Liver (tissue), 9 donors: ENCODE results near the gene SNX5. TPM values are rescaled to one million over a fixed set of nuclear protein-coding genes. Genes with fewer than 3 reads are reported as not detected.

Experiments
- DNase-seq: peaks from one replicate; pipeline ENCODE4 v3.0.0-alpha.2; 2017; ENCODE audit warnings: low spot score
- H3K27ac ChIP-seq, 2 donors: one replicate each; pipeline ENCODE4 v1.7.0; 2013; ENCODE audit warnings: inconsistent platforms in 2 of 2, low read length in 2 of 2, control low read depth in 1 of 2, low read depth in 1 of 2, mild to moderate bottlenecking in 1 of 2
- H3K27me3 ChIP-seq, 4 donors: one replicate each; pipeline versions ENCODE4 v1.6.1 to v1.7.0; 2013; ENCODE audit warnings: low read length in 3 of 4, inconsistent platforms in 1 of 4, mild to moderate bottlenecking in 1 of 4, moderate library complexity in 1 of 4; ENCODE audit not compliant: control insufficient read depth in 4 of 4, insufficient read depth in 4 of 4
- H3K36me3 ChIP-seq, 4 donors: one replicate each; pipeline versions ENCODE4 v1.6.1 to v1.7.0; 2013; ENCODE audit warnings: low read length in 3 of 4, mild to moderate bottlenecking in 3 of 4, low read depth in 1 of 4, moderate library complexity in 1 of 4; ENCODE audit not compliant: control insufficient read depth in 4 of 4, insufficient read depth in 3 of 4
- H3K4me1 ChIP-seq, 4 donors: one replicate each; pipeline versions ENCODE4 v1.6.1 to v1.7.0; 2013; ENCODE audit warnings: low read length in 3 of 4, mild to moderate bottlenecking in 3 of 4, moderate library complexity in 1 of 4; ENCODE audit not compliant: control insufficient read depth in 4 of 4, insufficient read depth in 4 of 4
- H3K4me3 ChIP-seq, 3 donors: one replicate each; pipeline versions ENCODE4 v1.6.1 to v1.7.0; 2013; ENCODE audit warnings: low read length in 3 of 3, control low read depth in 1 of 3, low read depth in 1 of 3, mild to moderate bottlenecking in 1 of 3
- H3K9ac ChIP-seq, 2 donors: one replicate each; pipeline ENCODE4 v1.7.0; 2013; ENCODE audit warnings: low read length in 2 of 2, mild to moderate bottlenecking in 2 of 2, moderate library complexity in 2 of 2, control low read depth in 1 of 2, low read depth in 1 of 2
- H3K9me3 ChIP-seq, 4 donors: one replicate each; pipeline versions ENCODE4 v1.6.1 to v1.7.0; 2013; ENCODE audit warnings: low read length in 3 of 4; ENCODE audit not compliant: control insufficient read depth in 4 of 4
- EGR1 ChIP-seq, 2 donors: IDR thresholded peaks; 2 replicates each; pipeline ENCODE4 v1.6.1; 2016 to 2018; ENCODE audit warnings: antibody characterized with exemption in 2 of 2, low read depth in 2 of 2
- FOXA1 ChIP-seq: IDR thresholded peaks from 2 replicates; pipeline ENCODE4 v1.6.1; 2016; ENCODE audit warnings: antibody characterized with exemption
- FOXA2 ChIP-seq: IDR thresholded peaks from 2 replicates; pipeline ENCODE4 v1.6.1; 2016; ENCODE audit warnings: antibody characterized with exemption
- GABPA ChIP-seq, 2 donors: IDR thresholded peaks in 1 of 2; conservative IDR thresholded peaks in 1 of 2; 2 replicates each; pipeline ENCODE4 v1.6.1; 2016; ENCODE audit warnings: antibody characterized with exemption in 2 of 2, mild to moderate bottlenecking in 1 of 2, moderate library complexity in 1 of 2
- HNF4G ChIP-seq: IDR thresholded peaks from 2 replicates; pipeline ENCODE4 v1.6.1; 2016; ENCODE audit warnings: antibody characterized with exemption
- NR2F2 ChIP-seq: IDR thresholded peaks from 2 replicates; pipeline ENCODE4 v1.6.1; 2016; ENCODE audit warnings: antibody characterized with exemption
- RAD21 ChIP-seq, 2 donors: IDR thresholded peaks; 2 replicates each; pipeline ENCODE4 v1.6.1; 2016; ENCODE audit warnings: antibody characterized with exemption in 2 of 2, mild to moderate bottlenecking in 2 of 2
- RXRA ChIP-seq, 2 donors: IDR thresholded peaks; 2 replicates each; pipeline ENCODE4 v1.6.1; 2017 to 2018; ENCODE audit warnings: antibody characterized with exemption in 2 of 2, mild to moderate bottlenecking in 1 of 2
- SP1 ChIP-seq: IDR thresholded peaks from 2 replicates; pipeline ENCODE4 v1.6.1; 2018; ENCODE audit warnings: antibody characterized with exemption, mild to moderate bottlenecking
- TAF1 ChIP-seq: conservative IDR thresholded peaks from 2 replicates; pipeline ENCODE4 v1.6.1; 2016; ENCODE audit warnings: antibody characterized with exemption, mild to moderate bottlenecking
- YY1 ChIP-seq: IDR thresholded peaks from 2 replicates; pipeline ENCODE4 v1.6.1; 2016; ENCODE audit warnings: antibody characterized with exemption, mild to moderate bottlenecking
- WGBS: extraction: QIAGEN DNeasy Blood & Tissue Kit; methylation state at CpG from one replicate; pipeline ENCODE4 v1.1.7; 2013; 5-methylcytosine and 5-hydroxymethylcytosine counted together
- polyA plus RNA-seq, 2 donors: library from polyadenylated mRNA; stranded (reverse) in 1 of 2; unstranded in 1 of 2; fragments of 200-250 nt in 1 of 2; fragments of >200 nt in 1 of 2; fragmentation: Nextera tagmentation in 1 of 2; extraction: Ambion mirVana in 1 of 2; gene quantifications; one replicate each; pipeline versions ENCODE4 v1.2.1 to v1.2.3, GENCODE V29; 2013 to 2015
- total RNA-seq, 2 donors: library from RNA; depleted of rRNA; stranded (reverse); fragments of >200 nt; gene quantifications; one replicate each; pipeline ENCODE4 v1.2.3, GENCODE V29; 2014
- TF ChIP-seq, protein P1 (sequence below): IDR thresholded peaks from 2 replicates; pipeline ENCODE4 v1.6.1; 2016; ENCODE audit warnings: antibody characterized with exemption, mild to moderate bottlenecking
- TF ChIP-seq, protein P2 (sequence below): IDR thresholded peaks from 2 replicates; pipeline ENCODE4 v1.6.1; 2016; ENCODE audit warnings: antibody characterized with exemption
- TF ChIP-seq, protein P3 (sequence below): IDR thresholded peaks from 2 replicates; pipeline ENCODE4 v1.6.1; 2016; ENCODE audit warnings: antibody characterized with exemption
- TF ChIP-seq, protein P4 (sequence below): fragments of 150-350 bp; IDR thresholded peaks from 2 replicates; pipeline ENCODE4 v1.5.1; 2017; ENCODE audit warnings: improper control_type of control experiment, low read depth, low read length; ENCODE audit not compliant: missing input control
- donor health status: healthy.
- donor health status: healthy.
- donor health status: healthy.
- donor health status: healthy.
- donor health status: healthy.

SNX5 gene
- total and polyA plus RNA-seq, 4 donors = 32.8 to 77.8 (median 46.2) TPM

DNA sequence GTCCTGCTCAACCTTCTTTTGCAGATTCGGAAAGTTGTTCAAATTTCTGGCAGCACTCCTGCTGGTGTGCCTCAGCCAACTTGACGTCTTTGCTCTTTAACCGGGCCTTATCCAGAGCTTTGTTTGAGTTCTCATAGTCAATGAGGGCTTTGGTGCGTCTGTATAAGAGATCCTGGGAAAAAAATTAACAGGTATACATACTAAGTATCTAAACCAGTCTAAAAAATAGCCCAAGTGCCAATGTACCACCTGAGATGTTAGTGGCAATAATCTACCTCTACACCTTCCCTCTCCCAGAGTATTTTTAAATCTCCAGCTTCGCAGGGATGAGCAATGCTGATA is 21.1 kb downstream of the SNX5 start:
- Histone ChIP-seq H3K4me3 (no peak overlapping the region), H3K36me3 (peaks cover 8 to 75% (median 62%) of the 10 kb centered on the region in 4 donors), H3K27me3 (no peaks in the 10 kb centered on the region), H3K4me1 (peaks cover 0 to 3% (median 0%) of the 10 kb centered on the region in 4 donors), H3K9ac (no peak overlapping the region), H3K9me3 (no peaks in the 10 kb centered on the region), H3K27ac (no peak overlapping the region)
- TF ChIP-seq, protein P1, sequence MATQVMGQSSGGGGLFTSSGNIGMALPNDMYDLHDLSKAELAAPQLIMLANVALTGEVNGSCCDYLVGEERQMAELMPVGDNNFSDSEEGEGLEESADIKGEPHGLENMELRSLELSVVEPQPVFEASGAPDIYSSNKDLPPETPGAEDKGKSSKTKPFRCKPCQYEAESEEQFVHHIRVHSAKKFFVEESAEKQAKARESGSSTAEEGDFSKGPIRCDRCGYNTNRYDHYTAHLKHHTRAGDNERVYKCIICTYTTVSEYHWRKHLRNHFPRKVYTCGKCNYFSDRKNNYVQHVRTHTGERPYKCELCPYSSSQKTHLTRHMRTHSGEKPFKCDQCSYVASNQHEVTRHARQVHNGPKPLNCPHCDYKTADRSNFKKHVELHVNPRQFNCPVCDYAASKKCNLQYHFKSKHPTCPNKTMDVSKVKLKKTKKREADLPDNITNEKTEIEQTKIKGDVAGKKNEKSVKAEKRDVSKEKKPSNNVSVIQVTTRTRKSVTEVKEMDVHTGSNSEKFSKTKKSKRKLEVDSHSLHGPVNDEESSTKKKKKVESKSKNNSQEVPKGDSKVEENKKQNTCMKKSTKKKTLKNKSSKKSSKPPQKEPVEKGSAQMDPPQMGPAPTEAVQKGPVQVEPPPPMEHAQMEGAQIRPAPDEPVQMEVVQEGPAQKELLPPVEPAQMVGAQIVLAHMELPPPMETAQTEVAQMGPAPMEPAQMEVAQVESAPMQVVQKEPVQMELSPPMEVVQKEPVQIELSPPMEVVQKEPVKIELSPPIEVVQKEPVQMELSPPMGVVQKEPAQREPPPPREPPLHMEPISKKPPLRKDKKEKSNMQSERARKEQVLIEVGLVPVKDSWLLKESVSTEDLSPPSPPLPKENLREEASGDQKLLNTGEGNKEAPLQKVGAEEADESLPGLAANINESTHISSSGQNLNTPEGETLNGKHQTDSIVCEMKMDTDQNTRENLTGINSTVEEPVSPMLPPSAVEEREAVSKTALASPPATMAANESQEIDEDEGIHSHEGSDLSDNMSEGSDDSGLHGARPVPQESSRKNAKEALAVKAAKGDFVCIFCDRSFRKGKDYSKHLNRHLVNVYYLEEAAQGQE = no peak
- no peak for TF ChIP-seq EGR1 (IDR thresholded peaks at IDR 0.05; ENCODE audit: low read depth in 2 of 2)
- no peak for TF ChIP-seq FOXA2
- TF ChIP-seq RAD21 (IDR thresholded peaks at IDR 0.05) = no peak
- no peak for TF ChIP-seq YY1
- TF ChIP-seq, protein P2, sequence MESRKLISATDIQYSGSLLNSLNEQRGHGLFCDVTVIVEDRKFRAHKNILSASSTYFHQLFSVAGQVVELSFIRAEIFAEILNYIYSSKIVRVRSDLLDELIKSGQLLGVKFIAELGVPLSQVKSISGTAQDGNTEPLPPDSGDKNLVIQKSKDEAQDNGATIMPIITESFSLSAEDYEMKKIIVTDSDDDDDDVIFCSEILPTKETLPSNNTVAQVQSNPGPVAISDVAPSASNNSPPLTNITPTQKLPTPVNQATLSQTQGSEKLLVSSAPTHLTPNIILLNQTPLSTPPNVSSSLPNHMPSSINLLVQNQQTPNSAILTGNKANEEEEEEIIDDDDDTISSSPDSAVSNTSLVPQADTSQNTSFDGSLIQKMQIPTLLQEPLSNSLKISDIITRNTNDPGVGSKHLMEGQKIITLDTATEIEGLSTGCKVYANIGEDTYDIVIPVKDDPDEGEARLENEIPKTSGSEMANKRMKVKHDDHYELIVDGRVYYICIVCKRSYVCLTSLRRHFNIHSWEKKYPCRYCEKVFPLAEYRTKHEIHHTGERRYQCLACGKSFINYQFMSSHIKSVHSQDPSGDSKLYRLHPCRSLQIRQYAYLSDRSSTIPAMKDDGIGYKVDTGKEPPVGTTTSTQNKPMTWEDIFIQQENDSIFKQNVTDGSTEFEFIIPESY = no peak
- TF ChIP-seq, protein P3, sequence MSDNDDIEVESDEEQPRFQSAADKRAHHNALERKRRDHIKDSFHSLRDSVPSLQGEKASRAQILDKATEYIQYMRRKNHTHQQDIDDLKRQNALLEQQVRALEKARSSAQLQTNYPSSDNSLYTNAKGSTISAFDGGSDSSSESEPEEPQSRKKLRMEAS = no peak
- WGBS = 40% methylated on average over 5 of the region's 5 CpGs
- no peak for DNase-seq

DNA sequence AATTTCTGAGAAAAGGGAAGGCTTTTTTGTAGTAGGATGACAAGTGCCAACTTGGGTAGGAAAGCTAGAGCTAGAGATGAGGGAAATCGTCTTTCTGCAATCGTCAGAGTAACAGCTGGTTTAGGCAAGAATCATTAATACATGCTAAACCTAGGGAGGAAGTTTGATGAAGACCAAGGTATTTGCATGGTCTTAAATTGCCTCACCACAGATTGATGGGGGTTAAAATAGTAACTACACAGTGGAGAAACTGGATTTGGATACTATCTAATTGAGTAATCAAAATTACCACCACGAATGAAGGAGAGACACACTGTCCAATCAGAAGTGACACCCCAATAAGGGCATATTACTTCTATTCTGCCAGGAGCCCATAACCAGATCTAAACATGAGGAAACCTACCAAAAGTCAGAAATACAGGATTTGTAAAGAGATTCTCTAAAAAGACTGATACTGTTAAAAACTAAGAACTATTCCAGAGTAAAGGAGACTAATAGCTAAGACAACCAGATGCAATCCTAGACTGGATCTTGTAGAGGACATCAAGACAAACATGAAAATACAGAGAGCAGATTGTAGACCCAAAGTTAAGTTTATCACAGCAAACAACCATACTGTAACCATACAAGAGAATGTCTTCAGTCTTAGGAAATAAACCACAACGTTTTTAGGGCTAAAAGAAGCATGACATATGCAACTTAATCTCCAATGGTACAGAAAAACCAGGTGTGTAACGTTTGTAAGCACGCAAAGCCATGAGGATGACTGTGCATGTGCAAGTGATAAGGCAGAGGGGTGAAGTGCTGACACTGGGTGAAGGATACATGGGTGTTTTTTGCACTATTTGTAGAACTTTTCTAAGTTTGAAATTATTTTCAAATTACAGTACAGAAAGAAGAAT is 21.8 kb downstream of the SNX5 start:
- Histone ChIP-seq H3K36me3 (peaks cover 8 to 76% (median 64%) of the 10 kb centered on the region in 4 donors), H3K27me3 (no peaks in the 10 kb centered on the region), H3K4me3 (no peak overlapping the region), H3K9ac (no peak overlapping the region), H3K4me1 (peaks cover 0 to 3% (median 0%) of the 10 kb centered on the region in 4 donors), H3K9me3 (no peaks in the 10 kb centered on the region), H3K27ac (no peak overlapping the region)
- no peak for DNase-seq
- TF ChIP-seq HNF4G (no peak), FOXA2 (no peak), GABPA (IDR thresholded peaks at IDR 0.05 in 1 of 2, conservative IDR thresholded peaks at IDR 0.05 in 1 of 2) (no peak), EGR1 (IDR thresholded peaks at IDR 0.05; ENCODE audit: low read depth in 2 of 2) (no peak), RAD21 (IDR thresholded peaks at IDR 0.05) (no peak), FOXA1 (no peak), TAF1 (no peak), RXRA (IDR thresholded peaks at IDR 0.05) (no peak), SP1 (no peak), NR2F2 (no peak)
- TF ChIP-seq, protein P3 = no peak
- TF ChIP-seq, protein P2 = no peak
- TF ChIP-seq, protein P4, sequence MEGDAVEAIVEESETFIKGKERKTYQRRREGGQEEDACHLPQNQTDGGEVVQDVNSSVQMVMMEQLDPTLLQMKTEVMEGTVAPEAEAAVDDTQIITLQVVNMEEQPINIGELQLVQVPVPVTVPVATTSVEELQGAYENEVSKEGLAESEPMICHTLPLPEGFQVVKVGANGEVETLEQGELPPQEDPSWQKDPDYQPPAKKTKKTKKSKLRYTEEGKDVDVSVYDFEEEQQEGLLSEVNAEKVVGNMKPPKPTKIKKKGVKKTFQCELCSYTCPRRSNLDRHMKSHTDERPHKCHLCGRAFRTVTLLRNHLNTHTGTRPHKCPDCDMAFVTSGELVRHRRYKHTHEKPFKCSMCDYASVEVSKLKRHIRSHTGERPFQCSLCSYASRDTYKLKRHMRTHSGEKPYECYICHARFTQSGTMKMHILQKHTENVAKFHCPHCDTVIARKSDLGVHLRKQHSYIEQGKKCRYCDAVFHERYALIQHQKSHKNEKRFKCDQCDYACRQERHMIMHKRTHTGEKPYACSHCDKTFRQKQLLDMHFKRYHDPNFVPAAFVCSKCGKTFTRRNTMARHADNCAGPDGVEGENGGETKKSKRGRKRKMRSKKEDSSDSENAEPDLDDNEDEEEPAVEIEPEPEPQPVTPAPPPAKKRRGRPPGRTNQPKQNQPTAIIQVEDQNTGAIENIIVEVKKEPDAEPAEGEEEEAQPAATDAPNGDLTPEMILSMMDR = no peak
- TF ChIP-seq, protein P1 = no peak
- 77% methylated on average over 6 of the region's 6 CpGs for WGBS
